ENCODE results near the gene MED13. TPM values are rescaled to one million over a fixed set of nuclear protein-coding genes. Genes with fewer than 3 reads are reported as not detected.

MED13 gene
- total RNA-seq, 4 donors from 2014 or later = 58.8 to 129 (median 75.9) TPM

DNA sequence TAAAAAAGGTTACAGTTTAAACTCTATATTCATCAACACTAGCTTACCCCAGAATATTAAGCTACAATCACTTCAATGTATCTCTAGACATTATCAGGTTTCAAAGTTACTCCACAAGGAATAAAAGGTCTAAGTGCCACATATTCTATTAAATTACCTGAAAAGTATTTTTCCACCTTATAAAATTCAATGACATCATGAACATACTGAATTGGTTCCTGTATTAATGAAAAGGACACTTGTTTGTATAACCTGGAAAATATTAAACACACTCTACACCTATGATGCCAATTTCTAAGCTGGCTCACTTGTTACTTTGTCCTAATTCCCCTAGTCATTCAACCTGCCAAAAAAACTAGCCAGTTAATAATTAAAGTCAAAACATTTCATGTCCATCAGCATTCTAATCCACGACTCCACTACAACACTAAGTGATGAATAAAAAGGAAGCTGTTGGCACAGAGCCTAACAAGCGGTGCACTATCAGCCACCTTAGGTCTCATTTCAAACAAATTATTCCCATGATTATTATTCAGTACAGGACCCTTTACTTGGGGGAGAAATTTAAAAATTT, 12.2 kb downstream of the MED13 start:
- no peaks in the 10 kb centered on the region for H3K27me3 ChIP-seq
- 80% methylated on average over 2 of the region's 2 CpGs for WGBS
- H3K36me3 ChIP-seq = peaks cover 60% of the 10 kb centered on the region
- DNase-seq (ENCODE audit: low spot score in 2 of 2) = no peak
- no peak for TF ChIP-seq POLR2A (IDR thresholded peaks at IDR 0.05)
- TF ChIP-seq POLR2AphosphoS5 (IDR thresholded peaks at IDR 0.05) = no peak
- no peak for TF ChIP-seq EP300 (IDR thresholded peaks at IDR 0.05)
- TF ChIP-seq, protein P1, sequence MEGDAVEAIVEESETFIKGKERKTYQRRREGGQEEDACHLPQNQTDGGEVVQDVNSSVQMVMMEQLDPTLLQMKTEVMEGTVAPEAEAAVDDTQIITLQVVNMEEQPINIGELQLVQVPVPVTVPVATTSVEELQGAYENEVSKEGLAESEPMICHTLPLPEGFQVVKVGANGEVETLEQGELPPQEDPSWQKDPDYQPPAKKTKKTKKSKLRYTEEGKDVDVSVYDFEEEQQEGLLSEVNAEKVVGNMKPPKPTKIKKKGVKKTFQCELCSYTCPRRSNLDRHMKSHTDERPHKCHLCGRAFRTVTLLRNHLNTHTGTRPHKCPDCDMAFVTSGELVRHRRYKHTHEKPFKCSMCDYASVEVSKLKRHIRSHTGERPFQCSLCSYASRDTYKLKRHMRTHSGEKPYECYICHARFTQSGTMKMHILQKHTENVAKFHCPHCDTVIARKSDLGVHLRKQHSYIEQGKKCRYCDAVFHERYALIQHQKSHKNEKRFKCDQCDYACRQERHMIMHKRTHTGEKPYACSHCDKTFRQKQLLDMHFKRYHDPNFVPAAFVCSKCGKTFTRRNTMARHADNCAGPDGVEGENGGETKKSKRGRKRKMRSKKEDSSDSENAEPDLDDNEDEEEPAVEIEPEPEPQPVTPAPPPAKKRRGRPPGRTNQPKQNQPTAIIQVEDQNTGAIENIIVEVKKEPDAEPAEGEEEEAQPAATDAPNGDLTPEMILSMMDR (IDR thresholded peaks at IDR 0.05) = no peak
- H3K4me1 ChIP-seq = peaks cover 16% of the 10 kb centered on the region
- no peak overlapping the region for H3K4me3 ChIP-seq
- no peaks in the 10 kb centered on the region for H3K9me3 ChIP-seq
- H3K27ac ChIP-seq = no peak overlapping the region

DNA sequence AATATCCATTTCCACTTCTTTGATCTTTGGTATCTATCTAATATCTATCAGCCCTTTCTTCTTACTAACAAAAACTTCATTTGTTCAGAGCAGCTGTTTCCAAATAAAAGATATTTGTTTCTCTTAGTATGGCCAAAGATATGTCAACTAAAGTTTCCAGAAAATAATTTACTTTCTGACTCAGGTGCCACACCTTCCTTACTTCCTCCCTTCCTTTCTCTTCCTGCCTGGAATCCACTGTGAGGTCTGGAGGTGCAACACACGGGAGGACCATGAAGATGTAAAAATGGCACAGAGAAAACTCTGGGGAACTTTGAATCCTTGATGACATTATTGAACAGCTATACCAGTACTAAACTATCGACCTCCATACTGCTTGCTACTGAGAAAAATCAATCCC, 14.0 kb downstream of the MED13 start:
- DNase-seq (ENCODE audit: low spot score in 2 of 2) = no peak
- no peak for TF ChIP-seq POLR2AphosphoS5 (IDR thresholded peaks at IDR 0.05)
- TF ChIP-seq POLR2A (IDR thresholded peaks at IDR 0.05) = no peak
- TF ChIP-seq, protein P1 (IDR thresholded peaks at IDR 0.05) = no peak
- no peak for TF ChIP-seq EP300 (IDR thresholded peaks at IDR 0.05)
- no peaks in the 10 kb centered on the region for H3K9me3 ChIP-seq
- no peaks in the 10 kb centered on the region for H3K27me3 ChIP-seq
- no peak overlapping the region for H3K27ac ChIP-seq
- no peak overlapping the region for H3K4me3 ChIP-seq
- peaks cover 10% of the 10 kb centered on the region for H3K4me1 ChIP-seq
- peaks cover 68% of the 10 kb centered on the region for H3K36me3 ChIP-seq
- 68% methylated on average over 2 of the region's 2 CpGs for WGBS

DNA sequence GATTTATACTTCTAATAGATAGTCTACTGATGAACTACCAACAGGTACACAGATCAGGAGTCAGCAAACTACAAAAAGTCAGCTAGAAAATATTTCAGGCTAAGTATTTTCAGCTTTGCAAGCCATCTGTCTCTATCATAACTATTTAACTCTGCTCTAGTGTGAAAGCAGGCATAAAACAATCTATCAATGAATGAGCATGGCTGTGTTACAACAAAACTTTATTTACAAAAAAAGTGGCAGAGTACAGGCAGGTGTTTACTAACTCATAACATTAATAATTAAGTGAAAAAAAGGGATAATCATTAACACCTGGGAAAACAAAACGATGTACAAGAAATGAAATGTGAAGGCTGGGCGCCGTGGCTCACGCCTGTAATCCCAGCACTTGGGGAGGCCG, 15.8 kb downstream of the MED13 start:
- no peak for DNase-seq (ENCODE audit: low spot score in 2 of 2)
- H3K9me3 ChIP-seq = no peaks in the 10 kb centered on the region
- no peaks in the 10 kb centered on the region for H3K27me3 ChIP-seq
- peaks cover 67% of the 10 kb centered on the region for H3K36me3 ChIP-seq
- peaks cover 10% of the 10 kb centered on the region for H3K4me1 ChIP-seq
- TF ChIP-seq, protein P1 (IDR thresholded peaks at IDR 0.05) = no peak
- TF ChIP-seq POLR2AphosphoS5 (IDR thresholded peaks at IDR 0.05) (no peak), EP300 (IDR thresholded peaks at IDR 0.05) (no peak), POLR2A (IDR thresholded peaks at IDR 0.05) (no peak)
- no peak overlapping the region for H3K27ac ChIP-seq
- WGBS = 95% methylated on average over 5 of the region's 5 CpGs
- H3K4me3 ChIP-seq = no peak overlapping the region

DNA sequence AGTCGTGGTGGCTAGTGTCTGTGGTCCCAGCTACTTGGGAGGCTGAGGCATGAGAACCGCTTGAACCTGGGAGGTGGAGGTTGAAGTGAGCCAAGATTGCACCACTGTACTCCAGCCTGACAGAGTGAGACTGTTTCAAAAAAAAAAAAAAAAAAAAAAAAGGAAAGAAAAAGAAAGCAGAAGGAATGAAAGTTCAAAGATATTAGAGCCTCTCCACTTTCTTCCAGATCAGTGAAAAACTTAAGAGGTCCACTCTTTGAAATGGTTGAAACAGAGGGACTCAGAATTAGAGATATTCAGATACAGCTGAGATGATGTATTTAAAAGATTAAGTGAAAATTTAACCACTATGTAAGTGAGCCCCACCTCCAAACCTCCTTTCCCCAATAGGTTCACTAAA, 16.8 kb downstream of the MED13 start:
- Histone ChIP-seq H3K4me1 (peaks cover 14% of the 10 kb centered on the region), H3K9me3 (no peaks in the 10 kb centered on the region), H3K36me3 (peaks cover 64% of the 10 kb centered on the region), H3K27ac (no peak overlapping the region), H3K4me3 (no peak overlapping the region), H3K27me3 (no peaks in the 10 kb centered on the region)
- no peak for TF ChIP-seq POLR2AphosphoS5 (IDR thresholded peaks at IDR 0.05)
- TF ChIP-seq, protein P1 (IDR thresholded peaks at IDR 0.05) = no peak
- TF ChIP-seq POLR2A (IDR thresholded peaks at IDR 0.05) = no peak
- no peak for TF ChIP-seq EP300 (IDR thresholded peaks at IDR 0.05)
- WGBS = 100% methylated on average over 2 of the region's 2 CpGs
- no peak for DNase-seq (ENCODE audit: low spot score in 2 of 2)

DNA sequence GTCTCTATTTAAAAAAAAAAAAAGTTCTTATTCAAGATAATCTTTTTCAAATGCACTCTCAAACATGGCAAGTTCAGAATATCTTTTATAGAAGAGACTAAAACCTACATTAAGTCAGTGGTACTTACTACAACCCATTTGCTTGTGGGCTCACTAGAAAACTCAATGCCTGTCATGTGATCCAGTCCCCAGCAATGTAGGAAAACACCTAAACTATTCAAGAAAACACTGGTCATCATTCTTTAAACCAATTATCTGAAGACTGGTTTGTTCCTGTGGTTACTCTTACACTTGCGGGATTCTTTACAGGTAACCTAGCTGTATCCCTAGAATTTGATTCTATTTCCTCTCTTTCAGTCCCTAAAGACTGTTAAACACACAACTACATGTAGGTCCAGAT, 19.6 kb downstream of the MED13 start:
- 87% methylated on average over 1 of the region's 1 CpG for WGBS
- Histone ChIP-seq H3K4me1 (peaks cover 5% of the 10 kb centered on the region), H3K27me3 (no peaks in the 10 kb centered on the region), H3K9me3 (no peaks in the 10 kb centered on the region), H3K27ac (no peak overlapping the region), H3K4me3 (no peak overlapping the region), H3K36me3 (peaks cover 55% of the 10 kb centered on the region)
- DNase-seq (ENCODE audit: low spot score in 2 of 2) = no peak
- TF ChIP-seq POLR2AphosphoS5 (IDR thresholded peaks at IDR 0.05) = no peak
- no peak for TF ChIP-seq POLR2A (IDR thresholded peaks at IDR 0.05)
- TF ChIP-seq EP300 (IDR thresholded peaks at IDR 0.05) = no peak
- TF ChIP-seq, protein P1 (IDR thresholded peaks at IDR 0.05) = no peak
